Right kidney (tissue), 1 donor: ENCODE measurements around the gene CRTC1.
A peak's percentile ranks its signal among the peaks of the same experiment; 100 is the strongest.

ENCODE experiments used
- DNase-seq: peaks from one replicate; pipeline ENCODE4 v3.0.0-alpha.2; 2016

The CRTC1 gene

GRCh38 chr19:18784786-18785120 is 101.3 kb downstream of the CRTC1 start:
- no peak for DNase-seq

GRCh38 chr19:18785179-18786124 is 102.0 kb downstream of the CRTC1 start:
- DNase-seq = peak; percentile 41

- peak; percentile 26 for DNase-seq
These were observed 105.3 kb downstream of the CRTC1 start for GRCh38 chr19:18788529-18789421.

- DNase-seq = no peak
These were observed 106.0 kb downstream of the CRTC1 start for GRCh38 chr19:18789422-18789869.

GRCh38 chr19:18789883-18790565 is 106.5 kb downstream of the CRTC1 start:
- peak; percentile 36 for DNase-seq

- DNase-seq = peak; percentile 52
These were observed 107.3 kb downstream of the CRTC1 start, which contains the start of gene COMP for GRCh38 chr19:18790566-18791314. Gene COMP (minus strand): TSS chr19:18791305. CDS start chr19:18791269, 36 bp downstream.

GRCh38 chr19:18791315-18791678 is 107.8 kb downstream of the CRTC1 start:
- DNase-seq = no peak

GRCh38 chr19:18792661-18793060 is 109.2 kb downstream of the CRTC1 start:
- no peak for DNase-seq

GRCh38 chr19:18793144-18794028 is 109.9 kb downstream of the CRTC1 start:
- DNase-seq = no peak

- no peak for DNase-seq
These were observed 110.5 kb downstream of the CRTC1 start for GRCh38 chr19:18794029-18794313.

- no peak for DNase-seq
These were observed 111.2 kb downstream of the CRTC1 start for GRCh38 chr19:18794692-18795091.

- no peak for DNase-seq
These were observed 112.1 kb downstream of the CRTC1 start for GRCh38 chr19:18795540-18795939.

- DNase-seq = no peak
These were observed 112.8 kb downstream of the CRTC1 start for GRCh38 chr19:18796239-18796638.

GRCh38 chr19:18798384-18799352 is 115.2 kb downstream of the CRTC1 start:
- DNase-seq = no peak

GRCh38 chr19:18799389-18799970 is 116.0 kb downstream of the CRTC1 start:
- no peak for DNase-seq

GRCh38 chr19:18800079-18800478 is 116.6 kb downstream of the CRTC1 start:
- no peak for DNase-seq

GRCh38 chr19:18800636-18801035 is 117.2 kb downstream of the CRTC1 start:
- DNase-seq = no peak

GRCh38 chr19:18802354-18802753 is 118.9 kb downstream of the CRTC1 start:
- DNase-seq = no peak

GRCh38 chr19:18803550-18804138 is 120.2 kb downstream of the CRTC1 start:
- DNase-seq = no peak
